OCI-LY7 (cell line): ENCODE data around the gene GPD1.

Experiments used
- EZH2phosphoT487 ChIP-seq: fragments of 200-600 bp; sonication (generic); IDR thresholded peaks from 2 replicates; pipeline ENCODE4 v1.6.1; 2018; ENCODE audit warnings: low read depth, borderline replicate concordance, mild to moderate bottlenecking, mixed run types, antibody characterized with exemption, low read length, moderate library complexity, mixed read lengths
- TF ChIP-seq, protein P1 (sequence below): fragments of 200-600 bp; sonication (generic); conservative IDR thresholded peaks from 2 replicates; pipeline ENCODE4 v1.5.1; 2014; ENCODE audit warnings: mild to moderate bottlenecking, antibody characterized with exemption, low read length, moderate library complexity, mixed read lengths

DNA sequence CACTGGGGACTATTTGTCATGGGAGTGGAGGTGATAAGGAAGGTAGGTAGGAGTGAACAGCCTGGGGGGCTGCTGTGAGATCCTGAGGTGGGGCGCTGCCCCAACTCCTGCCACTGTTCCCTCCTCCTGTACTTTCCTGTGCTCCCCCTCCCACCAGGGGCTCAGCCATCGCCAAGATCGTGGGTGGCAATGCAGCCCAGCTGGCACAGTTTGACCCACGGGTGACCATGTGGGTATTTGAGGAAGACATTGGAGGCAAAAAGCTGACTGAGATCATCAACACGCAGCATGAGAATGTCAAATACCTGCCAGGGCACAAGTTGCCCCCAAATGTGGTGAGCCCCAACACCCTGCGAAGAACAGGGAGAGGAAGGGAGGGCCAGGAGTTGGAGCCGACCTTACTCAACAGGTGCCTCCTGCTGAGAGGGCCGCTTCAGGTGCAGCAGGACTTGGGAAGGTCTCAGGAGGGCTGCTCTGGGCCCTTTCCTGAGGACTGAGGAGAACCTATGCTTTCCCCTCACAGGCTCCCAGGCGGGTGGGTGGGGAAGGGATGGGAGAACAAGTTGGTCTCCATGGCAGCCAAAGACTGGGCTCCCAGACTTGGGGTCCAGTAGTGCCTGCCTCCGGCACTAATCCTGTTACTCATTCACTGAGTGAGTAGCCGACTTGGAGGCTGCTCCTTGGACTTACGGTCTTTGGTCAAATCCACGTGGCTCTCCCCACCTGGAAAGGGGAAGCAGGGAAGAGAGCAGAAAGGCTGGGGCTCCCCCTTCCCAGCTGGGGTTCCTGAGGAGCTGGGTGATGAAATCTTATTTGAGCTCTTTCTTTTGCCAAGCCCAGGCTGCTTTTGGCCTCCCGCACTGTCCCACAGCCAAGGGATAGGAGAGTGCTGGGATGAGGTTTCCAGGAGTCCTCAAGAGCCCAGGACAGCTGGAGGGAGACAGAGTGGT is 884 bp downstream of the GPD1 start:
- TF ChIP-seq, protein P1, sequence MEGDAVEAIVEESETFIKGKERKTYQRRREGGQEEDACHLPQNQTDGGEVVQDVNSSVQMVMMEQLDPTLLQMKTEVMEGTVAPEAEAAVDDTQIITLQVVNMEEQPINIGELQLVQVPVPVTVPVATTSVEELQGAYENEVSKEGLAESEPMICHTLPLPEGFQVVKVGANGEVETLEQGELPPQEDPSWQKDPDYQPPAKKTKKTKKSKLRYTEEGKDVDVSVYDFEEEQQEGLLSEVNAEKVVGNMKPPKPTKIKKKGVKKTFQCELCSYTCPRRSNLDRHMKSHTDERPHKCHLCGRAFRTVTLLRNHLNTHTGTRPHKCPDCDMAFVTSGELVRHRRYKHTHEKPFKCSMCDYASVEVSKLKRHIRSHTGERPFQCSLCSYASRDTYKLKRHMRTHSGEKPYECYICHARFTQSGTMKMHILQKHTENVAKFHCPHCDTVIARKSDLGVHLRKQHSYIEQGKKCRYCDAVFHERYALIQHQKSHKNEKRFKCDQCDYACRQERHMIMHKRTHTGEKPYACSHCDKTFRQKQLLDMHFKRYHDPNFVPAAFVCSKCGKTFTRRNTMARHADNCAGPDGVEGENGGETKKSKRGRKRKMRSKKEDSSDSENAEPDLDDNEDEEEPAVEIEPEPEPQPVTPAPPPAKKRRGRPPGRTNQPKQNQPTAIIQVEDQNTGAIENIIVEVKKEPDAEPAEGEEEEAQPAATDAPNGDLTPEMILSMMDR = no peak
- no peak for TF ChIP-seq EZH2phosphoT487
